ENCODE measurements around the gene USP54. TPM values are rescaled to one million over a fixed set of nuclear protein-coding genes. Genes with fewer than 3 reads are reported as not detected.

Gene USP54
- total RNA-seq, 1 experiment from 2014 or later, result 37.9 TPM

- Histone ChIP-seq H3K23ac (ENCODE audit: insufficient read length, low read depth, low read length) (no peak overlapping the region), H3K23me2 (ENCODE audit: insufficient read length, low read depth, low read length, poor library complexity, severe bottlenecking) (no peaks in the 10 kb centered on the region), H3K9me3 (ENCODE audit: control insufficient read depth, low read depth, low read length) (no peaks in the 10 kb centered on the region), H3K9ac (ENCODE audit: extremely low read depth, insufficient read length, low read length) (no peak overlapping the region), H2BK12ac (ENCODE audit: insufficient read length, low read depth, low read length) (no peak overlapping the region), H3K27me3 (ENCODE audit: insufficient read depth, low read length) (no peaks in the 10 kb centered on the region), H2BK15ac (ENCODE audit: low read depth, low read length) (no peak overlapping the region), H3K27ac (ENCODE audit: insufficient read length, low read depth, low read length) (no peak overlapping the region), H4K5ac (ENCODE audit: insufficient read length, low read depth, low read length) (no peak overlapping the region), H3K79me1 (ENCODE audit: insufficient read depth, low read depth, low read length, poor library complexity, severe bottlenecking) (no peaks in the 10 kb centered on the region), H2AK5ac (ENCODE audit: insufficient read length, low read length) (no peak overlapping the region), H3K79me2 (ENCODE audit: insufficient read depth, low read length) (no peaks in the 10 kb centered on the region), H4K91ac (ENCODE audit: insufficient read length, low read depth, low read length) (no peak overlapping the region), H3K4ac (ENCODE audit: low read depth, low read length) (no peak overlapping the region), H2BK20ac (ENCODE audit: low read depth, low read length, poor library complexity, severe bottlenecking) (no peak overlapping the region), H2BK5ac (ENCODE audit: insufficient read length, low read length) (no peak overlapping the region), H3T11ph (ENCODE audit: low read length) (no peak overlapping the region), H2AFZ (ENCODE audit: low read length) (no peak overlapping the region), H4K8ac (replicated peaks; ENCODE audit: insufficient read length, low read depth, low read length) (no peak overlapping the region), H3K18ac (ENCODE audit: insufficient read length, low read depth, low read length) (no peak overlapping the region), H3K56ac (ENCODE audit: insufficient read length, low read depth, low read length) (no peak overlapping the region), H4K20me1 (ENCODE audit: control insufficient read depth, insufficient read depth, insufficient read length) (no peaks in the 10 kb centered on the region), H3K14ac (ENCODE audit: insufficient read depth, low read length) (no peak overlapping the region), H2BK120ac (ENCODE audit: low read depth, low read length, poor library complexity, severe bottlenecking) (no peak overlapping the region), H3K4me1 (ENCODE audit: insufficient read depth, low read length) (no peaks in the 10 kb centered on the region), H3K4me2 (ENCODE audit: insufficient read depth, insufficient read length, low read length) (no peak overlapping the region)
- no CpG with 5 or more reads among the region's 2 CpGs for WGBS (ENCODE audit: extremely low coverage, insufficient read length, low lambda C conversion rate)
- Mint-ChIP-seq H3K9me3 (no peaks in the 10 kb centered on the region), H3K27ac (peak overlapping the region in 1 of 3 experiments; percentile 3; a peak in 1 of 7 replicates), H3K36me3 (ENCODE audit: insufficient read depth in 1 of 3, low read depth in 3 of 3) (peaks cover 0 to 21% (median 10%) of the 10 kb centered on the region in 3 experiments; a peak in 4 of 7 replicates), H3K27me3 (ENCODE audit: low read depth) (no peaks in the 10 kb centered on the region), H3K4me1 (peaks cover 3 to 6% of the 10 kb centered on the region in 2 experiments; a peak in 3 of 4 replicates), H3K4me3 (no peak overlapping the region)
- TF ChIP-seq CTCF (conservative IDR thresholded peaks at IDR 0.05), result no peak
- no peak for DNase-seq
Measured at GRCh38 chr10:73456187-73456890, 134.8 kb downstream of the USP54 start.

All from H9 (cell line).